Measurements from ENCODE around the gene RHBDD2. TPM values are rescaled to one million over a fixed set of nuclear protein-coding genes. Genes with fewer than 3 reads are reported as not detected.
"Not testable (repeated sequence)": the region's sequence is repeated elsewhere in the genome, so short reads cannot be mapped to it uniquely, and the experiment has no call there.

RHBDD2 gene
- total RNA-seq, 1 donor from 2014 or later = 15.3 TPM

DNA sequence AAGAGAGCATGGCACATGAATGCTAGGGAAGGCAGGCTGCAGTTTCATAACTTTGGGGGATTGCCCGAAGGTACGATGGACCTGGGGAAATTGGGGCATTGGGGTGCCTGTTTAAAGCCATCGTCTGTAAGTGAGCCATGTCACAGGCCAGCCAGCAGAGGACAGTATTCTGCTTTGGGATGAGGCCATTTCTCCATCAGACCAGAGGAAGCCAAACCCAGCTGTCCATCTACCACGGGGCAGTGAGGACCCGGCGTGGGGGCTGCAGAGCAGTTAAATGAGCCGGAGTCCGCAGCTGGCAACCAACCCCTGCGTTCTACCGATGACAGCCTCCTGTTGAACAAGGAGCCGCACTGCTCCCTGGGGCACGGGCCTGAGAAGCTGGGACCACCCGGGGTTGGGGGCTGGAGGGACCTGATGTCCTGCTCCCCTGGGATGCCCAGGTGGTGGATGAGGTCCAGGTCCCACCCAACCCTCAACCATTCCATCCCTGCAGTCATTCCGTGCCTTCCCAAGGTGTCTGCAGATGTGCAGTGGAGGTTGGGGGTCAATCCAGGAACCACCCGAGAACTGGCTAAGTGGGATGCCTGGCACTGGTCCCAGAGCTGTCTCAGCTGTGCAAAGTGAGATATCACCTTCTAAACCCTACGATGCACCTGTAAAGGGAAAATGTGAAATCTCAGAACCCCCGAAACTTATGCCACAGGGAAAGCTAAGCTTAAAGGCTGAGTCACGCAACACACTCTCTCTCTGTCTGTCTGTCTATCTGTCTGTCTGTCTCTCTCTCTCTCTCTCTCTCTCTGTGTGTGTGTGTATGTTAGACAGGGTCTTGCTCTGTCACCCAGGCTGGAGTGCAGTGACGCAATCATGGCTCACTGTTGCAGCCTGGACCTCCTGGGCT is 12.1 kb upstream of the RHBDD2 start:
- peak; percentile 81 for DNase-seq

DNA sequence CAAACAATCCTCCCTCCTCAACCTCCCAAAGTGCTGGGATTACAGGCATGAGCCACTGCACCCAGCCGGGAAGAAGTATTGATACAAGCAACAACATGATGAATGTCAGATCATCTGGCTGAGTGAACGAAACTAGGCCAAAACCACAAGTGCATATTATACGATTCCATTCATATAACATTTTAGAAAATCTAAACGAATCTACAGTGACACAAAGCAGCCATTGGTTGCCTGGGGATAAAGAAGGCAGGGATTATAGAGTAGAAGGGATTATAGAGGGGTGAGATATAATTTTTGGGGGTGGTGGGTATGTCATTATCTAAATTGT is 11.5 kb upstream of the RHBDD2 start:
- no peak for DNase-seq

DNA sequence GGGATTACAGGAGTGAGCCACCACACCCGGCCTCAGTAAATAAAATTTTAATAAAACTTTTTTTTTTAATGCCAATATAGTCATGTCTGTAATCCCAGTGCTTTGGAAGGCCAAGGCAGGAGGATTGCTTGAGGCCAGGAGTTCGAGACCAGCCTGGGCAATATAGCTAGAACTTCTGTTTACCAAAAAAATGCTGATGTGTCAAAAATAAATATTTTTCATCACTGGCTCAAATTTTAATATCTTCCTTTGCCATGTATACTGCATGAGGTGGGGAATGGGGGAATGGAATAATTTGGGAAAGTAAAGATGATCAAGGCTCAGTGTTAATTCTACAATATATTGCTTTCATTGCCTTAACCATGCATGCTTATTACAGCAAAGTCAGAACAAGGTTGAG is 10.7 kb upstream of the RHBDD2 start:
- DNase-seq = no peak

DNA sequence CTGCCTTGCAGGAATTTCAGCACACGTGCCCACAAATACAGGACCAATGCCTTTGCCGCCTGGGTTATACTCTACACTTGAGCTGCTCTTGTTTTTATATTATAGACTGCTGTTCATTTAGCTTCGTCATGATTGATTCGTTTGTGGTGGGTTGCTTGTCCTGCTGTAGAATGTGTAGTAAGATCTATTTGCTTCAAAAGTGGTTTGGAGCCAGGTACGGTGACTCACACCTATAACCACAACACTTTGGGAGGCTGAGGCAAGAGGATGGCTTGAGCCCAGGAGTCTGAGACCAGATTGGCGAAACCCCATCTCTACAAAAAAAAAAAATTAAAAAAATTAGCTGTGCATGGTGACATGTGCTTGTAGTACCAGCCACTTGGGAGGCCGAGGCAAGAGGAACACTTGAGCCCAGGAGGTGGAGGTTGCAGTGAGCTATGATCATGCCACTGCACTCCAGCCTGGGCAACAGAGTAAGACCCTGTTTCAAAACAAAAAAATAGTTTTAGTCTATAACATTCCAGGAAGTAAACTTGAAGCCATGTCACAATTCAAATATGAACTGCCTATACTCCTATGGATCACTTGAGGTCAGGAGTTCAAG is 9.0 kb upstream of the RHBDD2 start:
- no peak for DNase-seq

DNA sequence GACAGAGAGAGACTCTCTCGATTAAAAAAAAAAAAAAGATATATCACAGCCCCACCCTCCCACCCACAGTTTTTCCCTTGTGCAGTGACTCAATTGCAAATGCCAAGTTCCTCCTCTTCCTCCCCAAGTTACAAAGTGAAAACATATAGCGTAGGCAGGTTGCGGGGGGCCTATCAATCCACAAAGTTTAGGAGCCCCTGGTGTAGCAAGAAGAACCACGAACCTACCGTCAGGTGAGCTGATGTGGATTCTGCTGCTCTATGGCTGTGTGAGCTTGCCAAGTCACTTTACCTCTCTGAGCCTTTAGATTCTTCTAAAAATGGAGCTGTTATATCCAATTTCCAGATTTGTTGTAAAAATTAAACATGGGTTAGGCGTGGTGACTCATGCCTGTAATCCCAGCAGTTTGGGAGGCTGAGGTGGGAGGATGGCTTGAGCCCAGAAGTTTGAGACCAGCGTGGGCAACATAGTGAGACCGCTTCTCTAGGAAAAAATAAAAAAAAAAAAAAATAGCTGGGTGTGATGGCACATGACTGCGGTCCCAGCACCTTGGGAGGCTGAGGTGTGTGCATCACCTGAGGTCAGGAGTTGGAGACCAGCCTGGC is 8.2 kb upstream of the RHBDD2 start:
- no peak for DNase-seq

DNA sequence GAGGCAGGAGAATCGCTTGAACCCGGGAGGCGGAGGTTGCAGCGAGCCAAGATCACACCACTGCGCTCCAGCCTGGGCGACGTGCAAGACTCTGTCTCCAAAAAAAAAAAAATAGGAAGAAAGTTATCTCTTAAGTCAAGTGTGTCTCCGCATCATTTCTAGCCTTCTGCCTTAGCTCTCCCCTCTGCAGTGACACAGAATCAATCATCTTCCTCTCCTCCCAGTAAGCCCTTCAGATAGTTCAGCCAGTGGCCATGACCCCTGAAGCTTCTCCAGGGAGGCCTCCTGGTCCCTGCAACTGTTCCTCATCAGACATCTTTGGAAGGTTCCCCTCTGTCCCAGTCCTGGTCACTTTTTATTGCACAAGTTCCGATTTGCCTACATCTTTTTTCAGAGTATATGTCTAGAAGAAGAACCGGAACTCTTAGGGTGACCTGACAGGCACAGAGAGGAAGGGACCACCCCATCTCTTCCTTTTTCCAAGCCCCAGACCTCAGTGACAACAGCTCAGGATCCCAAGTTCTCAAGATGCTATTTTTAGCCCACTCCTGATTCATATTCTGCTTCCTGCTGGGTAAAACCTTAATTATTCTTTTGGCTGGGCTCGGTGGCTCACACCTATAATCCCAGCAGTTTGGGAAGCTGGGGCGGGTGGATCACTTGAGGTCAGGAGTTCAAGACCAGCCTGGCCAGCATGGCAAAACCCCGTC is 6.6 kb upstream of the RHBDD2 start:
- peak; percentile 37 for DNase-seq

DNA sequence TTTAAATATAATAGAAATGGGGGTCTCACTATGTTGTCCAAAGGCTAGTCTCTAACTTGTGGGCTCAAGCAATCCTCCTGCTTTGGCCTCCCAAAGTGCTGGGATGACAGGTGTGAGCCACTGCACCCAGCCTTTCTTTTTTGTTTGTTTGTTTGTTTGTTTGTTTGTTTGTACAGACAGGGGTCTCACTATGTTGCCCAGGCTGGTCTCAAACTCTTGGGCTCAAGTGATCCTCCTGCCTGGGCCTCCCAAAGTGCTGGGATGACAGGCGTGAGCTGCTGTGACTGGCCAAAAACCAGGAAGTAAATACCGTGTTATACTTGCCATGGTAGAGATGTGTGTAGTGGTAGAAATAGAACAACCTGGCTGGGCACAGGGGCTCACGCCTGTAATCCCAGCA is 4.7 kb upstream of the RHBDD2 start:
- not testable (repeated sequence) for DNase-seq

DNA sequence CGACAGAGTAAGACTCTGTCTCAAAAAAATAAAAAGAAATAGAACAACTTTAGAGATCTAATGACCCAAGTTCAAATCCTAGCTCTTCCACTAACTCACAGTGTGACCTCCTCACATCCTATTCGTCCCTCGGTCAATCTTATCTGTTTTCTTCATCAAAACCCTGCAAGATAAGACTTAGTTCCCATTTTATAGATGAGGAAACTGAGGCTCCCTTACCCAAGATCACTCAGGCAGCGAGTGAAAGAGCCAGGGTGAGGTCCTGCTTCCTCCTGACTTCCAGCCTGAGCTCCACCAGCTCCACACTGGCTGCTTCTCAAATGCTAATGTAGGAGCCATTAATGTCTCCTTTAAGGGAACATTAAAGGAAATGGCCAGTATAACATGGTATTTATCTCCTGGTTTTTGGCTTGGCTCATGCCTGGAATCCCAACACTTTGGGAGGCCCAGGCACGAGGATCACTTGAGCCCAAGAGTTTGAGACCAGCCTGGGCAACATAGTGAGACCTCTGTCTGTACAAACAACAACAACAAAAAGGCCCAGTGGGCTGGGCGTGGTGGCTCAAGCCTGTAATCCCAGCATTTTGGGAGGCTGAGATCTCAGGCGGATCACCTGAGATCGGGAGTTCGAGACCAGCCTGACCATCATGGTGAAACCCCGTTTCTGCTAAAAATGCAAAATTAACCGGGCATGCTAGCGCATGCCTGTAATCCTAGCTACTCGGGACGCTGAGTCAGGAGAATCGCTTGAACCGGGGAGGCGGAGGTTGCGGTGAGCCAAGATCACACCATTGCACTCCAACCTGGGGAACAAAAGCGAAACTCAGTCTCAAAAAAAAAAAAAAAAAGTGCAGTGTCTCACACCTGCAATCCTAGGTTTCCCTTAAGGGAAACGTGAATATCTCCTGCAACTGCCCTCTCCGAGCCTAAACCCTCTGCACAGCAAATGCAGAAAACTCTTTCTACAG is 3.4 kb upstream of the RHBDD2 start:
- no peak for DNase-seq

DNA sequence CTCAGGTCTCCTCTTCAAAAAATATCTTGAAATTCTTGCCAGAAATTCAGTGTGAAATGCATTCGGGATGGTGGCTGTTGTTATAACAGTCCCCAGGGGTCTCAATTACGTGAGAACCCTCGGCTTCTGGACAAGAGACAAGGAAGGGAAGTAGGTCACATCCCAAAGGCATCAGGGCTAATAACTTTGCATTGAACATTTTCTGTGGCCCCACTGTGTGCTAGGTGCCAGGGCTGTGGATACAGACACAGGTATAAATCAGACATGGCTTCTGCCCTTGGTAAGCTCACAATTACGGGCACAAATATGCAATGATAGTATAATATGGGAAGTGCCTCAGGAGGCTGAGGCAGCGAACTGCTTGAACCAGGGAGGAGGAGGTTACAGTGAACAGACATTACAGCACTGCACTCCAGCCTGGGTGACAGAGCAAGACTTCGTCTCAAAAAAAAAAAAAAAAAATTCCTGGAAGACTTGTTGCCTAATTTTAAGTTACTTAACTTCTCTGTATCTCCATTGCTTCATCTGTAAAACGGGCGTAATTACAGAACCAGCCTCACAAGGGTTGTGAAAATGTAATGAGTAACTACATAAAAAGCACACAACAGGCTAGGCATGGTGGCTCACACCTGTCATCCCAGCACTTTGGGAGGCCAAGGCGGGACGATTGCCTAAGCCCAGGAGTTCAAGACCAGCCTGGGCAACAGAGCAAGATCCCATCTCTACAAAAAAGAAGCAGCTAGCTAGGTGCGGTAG is 2.5 kb upstream of the RHBDD2 start:
- no peak for DNase-seq

DNA sequence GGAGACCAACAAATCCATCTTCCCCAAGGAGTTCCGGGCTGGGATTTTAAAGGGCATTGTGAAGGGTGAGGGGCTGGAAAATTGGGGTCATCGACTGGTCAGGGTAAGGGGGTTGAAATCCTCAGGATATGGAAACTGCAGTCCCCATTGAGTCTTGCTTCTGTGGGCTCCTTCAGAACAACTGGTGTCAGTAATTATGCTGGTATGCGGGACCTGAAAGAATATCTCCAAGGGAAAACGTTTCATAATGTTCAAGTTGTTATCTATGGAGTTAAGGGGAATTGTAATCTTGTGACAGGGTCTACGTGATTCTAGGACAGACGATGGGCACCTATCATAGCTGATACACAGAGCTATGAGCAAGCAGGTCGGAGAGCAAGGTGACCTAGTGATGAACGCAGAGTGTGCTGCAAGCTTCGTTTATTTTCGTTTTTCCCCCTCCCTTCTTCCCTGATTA is 494 bp upstream of the RHBDD2 start:
- DNase-seq = no peak

DNA sequence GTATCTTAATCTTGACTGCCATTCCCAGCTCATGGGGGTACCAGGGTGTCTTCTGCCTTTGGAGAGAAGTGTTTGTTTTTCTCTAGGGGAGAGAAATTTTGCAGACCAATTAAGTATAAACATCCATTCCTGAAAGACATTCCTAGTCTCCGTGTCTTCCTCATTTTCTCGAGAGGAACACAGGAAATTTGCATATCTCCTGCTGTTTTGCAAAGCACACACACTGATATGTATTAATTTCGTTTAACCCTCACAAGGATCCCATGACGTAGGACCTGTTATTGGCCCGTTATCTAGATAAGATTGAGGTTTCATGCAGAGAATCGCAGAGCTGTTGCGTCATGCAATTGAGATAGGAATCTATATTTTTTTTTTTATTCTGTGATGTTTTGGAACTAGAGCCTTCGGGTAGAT is 944 bp downstream of the RHBDD2 start:
- peak; percentile 31 for DNase-seq

DNA sequence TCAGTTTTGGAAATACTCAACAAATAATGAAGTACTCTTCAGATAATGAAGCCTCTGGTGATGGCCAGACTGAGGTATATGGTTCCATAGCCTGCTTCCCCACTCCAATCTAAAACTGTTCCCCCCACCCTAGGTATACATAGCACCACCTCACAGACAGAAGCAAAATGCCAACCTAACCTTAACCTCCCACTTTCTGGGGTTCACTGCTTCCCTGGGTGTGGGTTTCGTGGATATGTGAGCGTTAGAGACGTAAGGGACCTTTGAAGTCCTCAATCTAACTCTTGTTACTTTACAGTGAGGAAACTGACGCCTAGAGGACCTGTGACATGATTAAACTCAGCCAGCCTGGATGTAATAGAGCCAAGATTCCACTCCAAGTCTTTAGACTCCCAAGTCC is 1.4 kb downstream of the RHBDD2 start:
- no peak for DNase-seq

DNA sequence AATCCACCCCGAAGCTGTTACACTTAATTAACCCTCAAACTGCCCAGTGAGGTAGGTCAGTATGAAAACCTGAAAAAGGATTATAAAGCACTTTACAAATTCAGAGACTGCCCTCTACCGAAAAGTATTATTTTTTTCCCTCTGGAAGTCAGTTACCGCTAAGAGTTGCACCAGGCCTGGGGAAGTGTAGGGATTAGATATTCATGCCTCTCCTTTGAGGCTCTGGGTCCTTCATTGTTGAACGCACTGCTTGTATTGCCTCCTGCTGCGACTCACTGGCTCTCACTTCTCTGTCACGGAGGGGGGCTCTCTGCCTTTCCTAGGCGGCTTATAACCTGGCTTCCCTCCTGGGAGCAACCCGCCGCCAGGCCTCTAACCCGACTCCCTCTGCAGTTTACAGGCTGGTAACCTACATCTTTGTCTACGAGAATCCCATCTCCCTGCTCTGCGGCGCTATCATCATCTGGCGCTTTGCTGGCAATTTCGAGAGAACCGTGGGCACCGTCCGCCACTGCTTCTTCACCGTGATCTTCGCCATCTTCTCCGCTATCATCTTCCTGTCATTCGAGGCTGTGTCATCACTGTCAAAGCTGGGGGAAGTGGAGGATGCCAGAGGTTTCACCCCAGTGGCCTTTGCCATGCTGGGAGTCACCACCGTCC is 2.7 kb downstream of the RHBDD2 start:
- no peak for DNase-seq

DNA sequence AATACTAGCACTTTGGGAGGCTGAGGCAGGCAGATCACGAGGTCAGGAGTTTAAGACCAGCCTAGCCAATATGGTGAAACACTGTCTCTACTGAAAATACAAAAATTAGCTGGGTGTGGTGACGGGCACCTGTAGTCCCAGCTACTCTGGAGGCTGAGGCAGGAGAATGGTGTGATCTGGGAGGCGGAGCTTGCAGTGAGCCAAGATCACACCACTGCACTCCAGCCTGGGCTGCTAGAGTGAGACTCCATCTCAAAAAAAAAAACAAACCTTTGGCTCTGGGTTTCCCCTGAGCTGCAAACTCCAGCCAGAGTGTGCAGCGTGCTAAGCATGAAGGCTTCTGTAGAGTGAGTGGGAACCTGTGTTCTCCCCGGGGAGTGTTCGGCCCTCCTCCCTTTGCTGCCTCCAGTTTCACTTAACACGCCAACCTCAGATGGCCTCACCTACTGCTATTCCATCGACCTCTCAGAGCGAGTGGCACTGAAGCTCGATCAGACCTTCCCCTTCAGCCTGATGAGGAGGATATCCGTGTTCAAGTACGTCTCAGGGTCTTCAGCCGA is 4.5 kb downstream of the RHBDD2 start:
- not testable (repeated sequence) for DNase-seq

DNA sequence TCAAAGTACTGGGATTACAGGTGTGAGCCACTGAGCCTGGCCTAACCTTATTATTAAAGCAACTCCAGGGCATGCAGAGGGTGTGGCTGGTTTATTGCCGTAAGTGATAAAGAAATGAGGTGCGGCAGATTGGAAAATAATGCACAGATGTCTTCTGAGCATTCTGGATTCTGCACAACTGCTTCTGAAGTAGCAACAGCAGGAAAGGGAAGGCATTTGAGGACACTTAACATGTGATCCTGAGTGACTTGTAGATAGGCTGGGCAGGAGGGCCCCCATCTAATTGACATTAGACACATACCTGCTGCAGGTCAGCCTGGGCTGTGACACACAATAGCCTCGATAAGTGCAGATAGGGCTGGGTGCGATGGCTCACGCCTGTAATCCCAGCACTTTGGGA is 5.6 kb downstream of the RHBDD2 start:
- DNase-seq = no peak

DNA sequence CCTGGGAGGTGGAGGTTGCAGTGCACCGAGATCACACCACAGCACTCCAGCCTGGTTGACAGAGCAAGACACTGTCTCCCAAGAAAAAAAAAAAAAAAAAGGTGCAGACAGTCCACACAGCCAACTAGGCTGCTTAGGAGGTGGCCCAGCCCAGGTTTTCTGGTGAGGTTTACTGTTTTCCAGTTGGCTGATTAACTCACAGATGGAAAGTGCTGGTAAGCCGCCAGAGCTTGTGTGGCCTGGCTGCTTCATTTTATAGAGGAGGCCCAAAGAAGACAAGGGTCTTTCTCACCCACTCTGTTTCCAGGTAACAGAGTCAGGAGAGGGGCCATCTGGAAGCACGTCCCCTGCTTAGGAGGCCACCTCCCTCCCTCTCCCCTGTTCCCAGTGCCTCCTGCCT is 6.2 kb downstream of the RHBDD2 start:
- no peak for DNase-seq

DNA sequence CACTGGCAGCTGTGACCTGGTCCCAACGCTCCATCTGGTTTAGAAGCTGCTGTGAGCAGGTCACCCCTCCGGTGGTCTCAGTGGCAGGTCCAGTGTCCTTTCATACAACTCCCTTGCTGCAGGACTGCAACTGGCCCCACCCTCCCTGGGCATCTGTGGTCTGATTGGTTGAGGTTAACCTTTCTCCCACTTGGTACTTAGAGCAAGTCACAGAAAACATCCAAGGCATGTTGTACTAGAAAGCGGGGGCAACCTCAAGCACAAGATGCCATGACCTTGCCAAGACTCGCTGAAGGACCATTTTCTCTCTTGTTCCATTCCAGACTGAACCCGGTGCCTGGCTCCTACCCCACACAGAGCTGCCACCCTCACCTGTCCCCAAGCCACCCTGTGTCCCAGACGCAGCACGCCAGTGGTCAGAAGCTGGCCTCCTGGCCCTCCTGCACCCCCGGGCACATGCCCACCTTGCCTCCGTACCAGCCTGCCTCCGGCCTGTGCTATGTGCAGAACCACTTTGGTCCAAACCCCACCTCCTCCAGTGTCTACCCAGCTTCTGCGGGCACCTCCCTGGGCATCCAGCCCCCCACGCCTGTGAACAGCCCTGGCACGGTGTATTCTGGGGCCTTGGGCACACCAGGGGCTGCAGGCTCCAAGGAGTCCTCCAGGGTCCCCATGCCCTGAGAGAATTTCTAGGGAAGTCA is 9.0 kb downstream of the RHBDD2 start:
- DNase-seq = no peak

DNA sequence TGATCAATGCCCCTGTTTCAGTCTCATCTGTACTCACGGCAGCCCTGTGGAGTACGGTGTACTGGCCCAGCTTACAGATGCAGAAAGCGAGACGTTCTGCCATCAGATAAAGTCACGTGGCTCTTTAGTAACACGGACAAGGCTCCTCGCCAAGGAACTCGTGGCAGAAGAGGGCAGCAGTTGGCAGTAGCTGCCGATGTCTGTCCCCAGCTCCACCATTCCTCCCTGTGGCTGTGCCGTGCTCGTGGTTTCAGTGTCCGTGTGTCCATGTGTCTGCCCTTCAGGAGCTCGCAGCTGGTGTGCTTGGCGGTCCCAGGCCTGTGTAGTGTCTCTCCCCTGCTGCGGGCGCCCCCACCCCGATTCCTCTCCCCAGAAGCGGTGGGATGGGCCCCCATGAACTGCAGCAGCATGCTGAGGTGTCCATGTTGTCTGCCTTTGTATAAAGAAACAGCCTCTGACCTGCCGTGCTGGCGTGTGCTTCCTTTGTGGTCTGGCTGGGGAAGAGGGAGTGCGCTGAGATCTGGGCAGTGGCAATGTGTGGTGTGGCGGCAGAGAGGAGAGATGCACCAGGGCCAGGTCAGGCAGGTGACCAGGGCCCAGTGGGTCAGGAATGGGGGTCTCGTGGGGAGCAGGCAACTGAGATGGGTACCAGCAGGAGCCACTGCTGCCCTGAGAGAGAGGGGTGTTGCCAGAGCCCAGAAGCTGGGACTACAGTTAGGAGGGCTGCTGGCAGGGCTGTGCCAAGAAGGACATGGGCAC is 9.8 kb downstream of the RHBDD2 start:
- no peak for DNase-seq

Data from dermis blood vessel endothelial cell (primary cell).